Mucosa of rectum (tissue), 2 donors: ENCODE results near the gene DCLRE1B.

ENCODE experiments used
- H3K27ac ChIP-seq, 2 donors: one replicate each; pipeline ENCODE4 v1.7.0; 2013; ENCODE audit warnings: inconsistent platforms in 2 of 2, low read depth in 2 of 2, low read length in 2 of 2
- H3K27me3 ChIP-seq, 2 donors: one replicate each; pipeline ENCODE4 v1.7.0; 2013; ENCODE audit warnings: low read length in 2 of 2; ENCODE audit not compliant: control insufficient read depth in 2 of 2, insufficient read depth in 2 of 2
- H3K36me3 ChIP-seq, 2 donors: one replicate each; pipeline ENCODE4 v1.7.0; 2013; ENCODE audit warnings: low read length in 2 of 2; ENCODE audit not compliant: control insufficient read depth in 2 of 2, insufficient read depth in 2 of 2
- H3K4me1 ChIP-seq, 2 donors: one replicate each; pipeline ENCODE4 v1.7.0; 2013; ENCODE audit warnings: low read length in 2 of 2, mild to moderate bottlenecking in 1 of 2; ENCODE audit not compliant: control insufficient read depth in 2 of 2, insufficient read depth in 2 of 2
- H3K4me3 ChIP-seq, 2 donors: one replicate each; pipeline ENCODE4 v1.7.0; 2013; ENCODE audit warnings: low read length in 2 of 2
- H3K9ac ChIP-seq, 2 donors: one replicate each; pipeline ENCODE4 v1.7.0; 2013; ENCODE audit warnings: low read length in 2 of 2, low read depth in 1 of 2, mild to moderate bottlenecking in 1 of 2
- H3K9me3 ChIP-seq, 2 donors: one replicate each; pipeline ENCODE4 v1.7.0; 2013; ENCODE audit warnings: low read length in 2 of 2; ENCODE audit not compliant: control insufficient read depth in 2 of 2
- donor health status: healthy.
- donor health status: Normal muscosa, but diverticular disease.

Gene DCLRE1B

GRCh38 chr1:113868387-113869083 is 36.6 kb upstream of the DCLRE1B start:
- Histone ChIP-seq H3K9me3 (no peaks in the 10 kb centered on the region), H3K36me3 (peaks cover 0 to 9% of the 10 kb centered on the region in 2 donors), H3K27ac (no peak overlapping the region), H3K4me3 (no peak overlapping the region), H3K9ac (no peak overlapping the region), H3K4me1 (no peaks in the 10 kb centered on the region), H3K27me3 (no peaks in the 10 kb centered on the region)

- Histone ChIP-seq H3K4me1 (peaks cover 0 to 11% of the 10 kb centered on the region in 2 donors), H3K9me3 (no peaks in the 10 kb centered on the region), H3K27me3 (no peaks in the 10 kb centered on the region), H3K9ac (peak overlapping the region in 1 of 2 donors; percentile 58), H3K27ac (no peak overlapping the region), H3K4me3 (peak overlapping the region in 1 of 2 donors; percentile 65), H3K36me3 (peaks cover 0 to 6% of the 10 kb centered on the region in 2 donors)
Measured at GRCh38 chr1:113870778-113871177, 34.3 kb upstream of the DCLRE1B start.

- Histone ChIP-seq H3K27ac (peak within 1 kb of the TSS; percentile 68 to 80), H3K36me3 (peaks cover 0 to 1% of the 10 kb centered on the region in 2 donors), H3K4me1 (peaks cover 0 to 15% of the 10 kb centered on the region in 2 donors), H3K27me3 (no peaks in the 10 kb centered on the region), H3K4me3 (peak within 1 kb of the TSS; percentile 49 to 65), H3K9ac (peak within 1 kb of the TSS; percentile 18 to 58), H3K9me3 (no peaks in the 10 kb centered on the region)
Measured at GRCh38 chr1:113871597-113872113, 33.5 kb upstream of the DCLRE1B start, which contains the start of gene PTPN22. Gene PTPN22 (minus strand): TSS chr1:113871712.

- Histone ChIP-seq H3K27me3 (no peaks in the 10 kb centered on the region), H3K4me3 (peak overlapping the region in 1 of 2 donors; percentile 17), H3K36me3 (no peaks in the 10 kb centered on the region), H3K9ac (no peak overlapping the region), H3K4me1 (peaks cover 0 to 15% of the 10 kb centered on the region in 2 donors), H3K27ac (peak overlapping the region; percentile 68 to 80), H3K9me3 (no peaks in the 10 kb centered on the region)
Measured at GRCh38 chr1:113872219-113872935, 32.7 kb upstream of the DCLRE1B start.

GRCh38 chr1:113874012-113874879 is 30.9 kb upstream of the DCLRE1B start:
- Histone ChIP-seq H3K4me1 (peaks cover under 1 to 15% of the 10 kb centered on the region in 2 donors), H3K36me3 (no peaks in the 10 kb centered on the region), H3K4me3 (no peak overlapping the region), H3K27me3 (no peaks in the 10 kb centered on the region), H3K9me3 (no peaks in the 10 kb centered on the region), H3K27ac (peak overlapping the region; percentile 9 to 29), H3K9ac (no peak overlapping the region)

GRCh38 chr1:113875714-113876113 is 29.4 kb upstream of the DCLRE1B start:
- Histone ChIP-seq H3K4me1 (peaks cover 2 to 15% of the 10 kb centered on the region in 2 donors), H3K9ac (no peak overlapping the region), H3K27ac (no peak overlapping the region), H3K27me3 (no peaks in the 10 kb centered on the region), H3K9me3 (no peaks in the 10 kb centered on the region), H3K36me3 (peaks cover 0 to 5% of the 10 kb centered on the region in 2 donors), H3K4me3 (no peak overlapping the region)

- H3K27me3 ChIP-seq = no peaks in the 10 kb centered on the region
- H3K9ac ChIP-seq = no peak overlapping the region
- peaks cover 2 to 19% of the 10 kb centered on the region in 2 donors for H3K4me1 ChIP-seq
Measured at GRCh38 chr1:113876176-113876575, 28.9 kb upstream of the DCLRE1B start.

GRCh38 chr1:113879739-113880038 is 25.4 kb upstream of the DCLRE1B start:
- Histone ChIP-seq H3K36me3 (peaks cover 0 to 10% of the 10 kb centered on the region in 2 donors), H3K9ac (no peak overlapping the region), H3K4me3 (no peak overlapping the region), H3K9me3 (no peaks in the 10 kb centered on the region), H3K4me1 (peaks cover 7 to 18% of the 10 kb centered on the region in 2 donors), H3K27me3 (no peaks in the 10 kb centered on the region), H3K27ac (peak overlapping the region in 1 of 2 donors; percentile 16)

More at GRCh38 chr1:113876176-113876575, 28.9 kb upstream of the DCLRE1B start:
- Histone ChIP-seq H3K27ac (no peak overlapping the region), H3K9me3 (no peaks in the 10 kb centered on the region), H3K4me3 (no peak overlapping the region), H3K36me3 (peaks cover 0 to 5% of the 10 kb centered on the region in 2 donors)

GRCh38 chr1:113881661-113882060 is 23.5 kb upstream of the DCLRE1B start:
- Histone ChIP-seq H3K4me3 (no peak overlapping the region), H3K27me3 (no peaks in the 10 kb centered on the region), H3K9me3 (no peaks in the 10 kb centered on the region), H3K27ac (peak overlapping the region in 1 of 2 donors; percentile 64), H3K4me1 (peaks cover 7 to 13% of the 10 kb centered on the region in 2 donors), H3K36me3 (peaks cover 0 to 13% of the 10 kb centered on the region in 2 donors), H3K9ac (no peak overlapping the region)
